ENCODE data around the gene NR3C1. TPM values are rescaled to one million over a fixed set of nuclear protein-coding genes. Genes with fewer than 3 reads are reported as not detected.

NR3C1 gene
- total RNA-seq, 1 donor from 2014 or later: 44.6 TPM

DNA sequence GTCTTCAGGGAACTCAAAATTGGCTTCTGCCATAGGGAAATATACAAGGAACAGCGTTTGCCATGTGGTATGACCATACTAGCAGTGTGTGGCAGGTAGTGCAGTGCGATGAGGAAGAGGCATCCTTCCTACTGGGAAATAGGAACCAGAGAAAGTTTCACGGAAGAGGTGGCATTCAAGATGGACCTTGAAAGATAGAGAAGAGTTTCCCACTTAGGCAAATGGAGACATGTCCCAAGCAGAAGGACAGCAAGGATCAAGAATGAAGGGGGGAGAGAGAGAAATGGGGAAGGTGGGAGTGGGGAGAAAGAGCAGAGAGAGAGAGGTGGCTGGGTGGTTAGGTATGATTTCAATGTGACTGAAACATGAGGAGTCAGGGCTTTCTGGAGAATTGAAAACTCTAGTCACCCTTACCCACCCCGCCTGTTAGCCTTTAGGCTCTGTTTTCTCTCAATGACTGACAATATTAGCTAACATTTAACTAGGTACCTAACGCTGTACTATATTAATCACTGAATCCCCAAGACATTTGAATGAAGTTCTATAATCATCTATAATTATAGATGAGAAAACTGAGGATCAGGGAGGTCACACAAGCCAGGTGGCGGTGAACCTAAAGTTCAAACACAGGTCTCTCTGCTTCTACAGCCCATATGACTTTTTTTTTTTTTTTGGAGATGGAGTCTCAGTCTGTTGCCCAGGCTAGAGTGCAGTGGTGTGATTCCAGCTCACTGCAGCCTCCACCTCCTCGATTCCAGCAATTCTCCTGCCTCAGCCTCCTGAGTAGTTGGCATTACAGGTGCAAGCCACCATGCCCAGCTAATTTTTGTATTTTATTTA, 171.3 kb downstream of the NR3C1 start:
- Mint-ChIP-seq H3K36me3 (ENCODE audit: low read depth) (no peaks in the 10 kb centered on the region), H3K4me1 (ENCODE audit: low read depth) (peaks cover 59% of the 10 kb centered on the region), H3K27ac (ENCODE audit: unreplicated experiment) (peak overlapping the region; percentile 79), H3K4me3 (ENCODE audit: unreplicated experiment) (no peak overlapping the region), H3K27me3 (ENCODE audit: low read depth) (no peaks in the 10 kb centered on the region), H3K9me3 (ENCODE audit: low read depth) (no peaks in the 10 kb centered on the region)
- no peak for DNase-seq (ENCODE audit: low spot score)
- TF ChIP-seq, protein P1, sequence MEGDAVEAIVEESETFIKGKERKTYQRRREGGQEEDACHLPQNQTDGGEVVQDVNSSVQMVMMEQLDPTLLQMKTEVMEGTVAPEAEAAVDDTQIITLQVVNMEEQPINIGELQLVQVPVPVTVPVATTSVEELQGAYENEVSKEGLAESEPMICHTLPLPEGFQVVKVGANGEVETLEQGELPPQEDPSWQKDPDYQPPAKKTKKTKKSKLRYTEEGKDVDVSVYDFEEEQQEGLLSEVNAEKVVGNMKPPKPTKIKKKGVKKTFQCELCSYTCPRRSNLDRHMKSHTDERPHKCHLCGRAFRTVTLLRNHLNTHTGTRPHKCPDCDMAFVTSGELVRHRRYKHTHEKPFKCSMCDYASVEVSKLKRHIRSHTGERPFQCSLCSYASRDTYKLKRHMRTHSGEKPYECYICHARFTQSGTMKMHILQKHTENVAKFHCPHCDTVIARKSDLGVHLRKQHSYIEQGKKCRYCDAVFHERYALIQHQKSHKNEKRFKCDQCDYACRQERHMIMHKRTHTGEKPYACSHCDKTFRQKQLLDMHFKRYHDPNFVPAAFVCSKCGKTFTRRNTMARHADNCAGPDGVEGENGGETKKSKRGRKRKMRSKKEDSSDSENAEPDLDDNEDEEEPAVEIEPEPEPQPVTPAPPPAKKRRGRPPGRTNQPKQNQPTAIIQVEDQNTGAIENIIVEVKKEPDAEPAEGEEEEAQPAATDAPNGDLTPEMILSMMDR (IDR thresholded peaks at IDR 0.05): no peak

DNA sequence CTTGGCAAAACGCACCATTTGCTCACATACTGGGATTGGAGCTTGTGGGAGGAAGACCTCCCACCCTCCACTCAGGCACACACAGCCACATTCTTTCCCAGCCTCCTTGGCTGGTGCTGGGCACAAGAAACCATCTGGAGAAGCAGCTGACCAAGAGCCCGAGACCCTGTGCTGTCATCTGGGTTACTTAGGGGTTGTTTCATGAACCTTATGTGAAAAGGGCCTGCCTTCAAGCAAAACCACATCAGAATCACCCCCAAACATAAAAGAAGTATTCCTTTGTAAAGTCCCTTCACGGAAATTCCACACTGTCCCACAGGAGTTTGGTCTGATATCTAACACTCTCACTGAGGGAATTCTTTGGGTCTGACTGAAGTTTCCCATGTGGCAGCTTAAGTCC, 172.1 kb downstream of the NR3C1 start:
- Mint-ChIP-seq H3K36me3 (ENCODE audit: low read depth) (no peaks in the 10 kb centered on the region), H3K4me3 (ENCODE audit: unreplicated experiment) (no peak overlapping the region), H3K9me3 (ENCODE audit: low read depth) (no peaks in the 10 kb centered on the region), H3K4me1 (ENCODE audit: low read depth) (peaks cover 67% of the 10 kb centered on the region), H3K27ac (ENCODE audit: unreplicated experiment) (peak overlapping the region; percentile 79), H3K27me3 (ENCODE audit: low read depth) (no peaks in the 10 kb centered on the region)
- DNase-seq (ENCODE audit: low spot score): no peak
- TF ChIP-seq, protein P1 (IDR thresholded peaks at IDR 0.05): no peak

DNA sequence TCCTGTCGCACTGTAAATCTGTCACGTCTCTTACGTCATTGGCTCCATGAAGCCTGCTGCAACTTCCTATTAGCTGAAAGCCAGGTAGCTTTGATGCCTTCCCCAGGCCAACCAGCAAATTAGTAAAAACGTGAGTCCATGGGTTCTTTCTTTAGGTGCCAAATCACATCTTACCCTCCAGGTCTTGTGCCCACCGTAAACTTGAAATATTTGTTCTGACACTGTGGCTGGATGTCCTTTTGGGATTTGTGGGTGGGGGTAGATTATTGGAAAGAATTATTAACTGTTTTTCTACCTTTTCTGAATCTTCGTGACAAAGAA, 172.8 kb downstream of the NR3C1 start:
- Mint-ChIP-seq H3K9me3 (ENCODE audit: low read depth) (no peaks in the 10 kb centered on the region), H3K4me3 (ENCODE audit: unreplicated experiment) (no peak overlapping the region), H3K4me1 (ENCODE audit: low read depth) (peaks cover 64% of the 10 kb centered on the region), H3K27me3 (ENCODE audit: low read depth) (no peaks in the 10 kb centered on the region), H3K27ac (ENCODE audit: unreplicated experiment) (no peak overlapping the region), H3K36me3 (ENCODE audit: low read depth) (no peaks in the 10 kb centered on the region)
- DNase-seq (ENCODE audit: low spot score): no peak
- TF ChIP-seq, protein P1 (IDR thresholded peaks at IDR 0.05): no peak

DNA sequence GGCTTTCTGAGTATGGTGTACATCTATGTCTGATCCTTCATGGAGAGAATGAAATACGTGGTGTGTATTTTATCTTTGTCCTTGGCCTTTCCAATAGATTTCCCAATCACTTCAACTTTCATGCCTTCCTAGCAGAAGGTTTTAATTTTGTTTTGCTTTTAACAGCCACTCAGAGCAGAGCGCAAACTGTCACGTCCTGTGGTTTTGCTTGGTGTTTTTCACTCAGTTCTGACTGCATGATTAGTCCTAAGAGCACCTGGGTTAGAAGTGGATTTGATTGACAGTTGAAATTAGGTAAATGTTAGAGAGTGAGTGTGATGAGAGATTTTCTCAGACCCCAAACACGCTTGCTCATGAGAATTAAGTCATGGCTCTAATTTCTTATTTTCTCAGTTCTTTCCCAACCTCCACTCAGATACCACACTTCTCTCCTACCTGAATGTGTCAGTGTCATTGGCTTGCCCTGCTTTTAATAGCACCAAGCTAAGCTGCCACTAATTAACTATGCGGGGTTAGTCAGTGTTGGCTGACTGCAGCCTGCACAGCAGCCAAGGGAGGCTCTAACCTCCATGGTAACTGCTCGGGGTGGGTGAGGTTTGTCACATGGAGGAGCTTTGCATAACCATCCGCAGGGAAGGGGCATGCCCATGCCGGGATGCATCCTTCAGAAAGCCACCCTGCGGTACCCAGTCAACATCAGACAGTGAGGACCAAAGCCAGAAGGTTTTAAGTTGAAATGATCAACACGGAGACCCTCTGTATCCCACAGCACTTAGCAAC, 173.4 kb downstream of the NR3C1 start:
- DNase-seq (ENCODE audit: low spot score): no peak
- H3K27me3 Mint-ChIP-seq (ENCODE audit: low read depth): no peaks in the 10 kb centered on the region
- TF ChIP-seq, protein P1 (IDR thresholded peaks at IDR 0.05): no peak
- H3K27ac Mint-ChIP-seq (ENCODE audit: unreplicated experiment): peak overlapping the region; percentile 68
- H3K4me3 Mint-ChIP-seq (ENCODE audit: unreplicated experiment): no peak overlapping the region
- H3K4me1 Mint-ChIP-seq (ENCODE audit: low read depth): peaks cover 59% of the 10 kb centered on the region
- no peaks in the 10 kb centered on the region for H3K9me3 Mint-ChIP-seq (ENCODE audit: low read depth)
- no peaks in the 10 kb centered on the region for H3K36me3 Mint-ChIP-seq (ENCODE audit: low read depth)

GRCh38 chr5:143229426-143229895, 174.0 kb downstream of the NR3C1 start:
- peaks cover 52% of the 10 kb centered on the region for H3K4me1 Mint-ChIP-seq (ENCODE audit: low read depth)
- no peak overlapping the region for H3K4me3 Mint-ChIP-seq (ENCODE audit: unreplicated experiment)
- no peak for DNase-seq (ENCODE audit: low spot score)
- no peaks in the 10 kb centered on the region for H3K36me3 Mint-ChIP-seq (ENCODE audit: low read depth)
- H3K27me3 Mint-ChIP-seq (ENCODE audit: low read depth): no peaks in the 10 kb centered on the region
- no peaks in the 10 kb centered on the region for H3K9me3 Mint-ChIP-seq (ENCODE audit: low read depth)
- no peak overlapping the region for H3K27ac Mint-ChIP-seq (ENCODE audit: unreplicated experiment)
- TF ChIP-seq, protein P1 (IDR thresholded peaks at IDR 0.05): no peak

Measured in chondrocyte (in vitro differentiated cells).